ENCODE measurements around the gene CARS2.

GRCh38 chr13:110642291-110642981 is 63.5 kb downstream of the CARS2 start:
- TF ChIP-seq POLR2A (IDR thresholded peaks at IDR 0.05; ENCODE audit: low read length) = no peak
- TF ChIP-seq TP53 (CRISPR knock-in tag; IDR thresholded peaks at IDR 0.05) = no peak
- TF ChIP-seq POLR2AphosphoS2 (conservative IDR thresholded peaks at IDR 0.05; ENCODE audit: low read length) = no peak
